HG03432 (cell line): ENCODE results near the gene WDR27.
"Not testable (repeated sequence)": the region's sequence is repeated elsewhere in the genome, so short reads cannot be mapped to it uniquely, and the experiment has no call there.

ENCODE experiments used
- ATAC-seq: cut with Tn5 transposase; IDR thresholded peaks from one replicate; pipeline ENCODE4 v1.9.1; 2021; ENCODE audit warnings: mild to moderate bottlenecking, moderate library complexity; ENCODE audit not compliant: unreplicated experiment

Gene WDR27

DNA sequence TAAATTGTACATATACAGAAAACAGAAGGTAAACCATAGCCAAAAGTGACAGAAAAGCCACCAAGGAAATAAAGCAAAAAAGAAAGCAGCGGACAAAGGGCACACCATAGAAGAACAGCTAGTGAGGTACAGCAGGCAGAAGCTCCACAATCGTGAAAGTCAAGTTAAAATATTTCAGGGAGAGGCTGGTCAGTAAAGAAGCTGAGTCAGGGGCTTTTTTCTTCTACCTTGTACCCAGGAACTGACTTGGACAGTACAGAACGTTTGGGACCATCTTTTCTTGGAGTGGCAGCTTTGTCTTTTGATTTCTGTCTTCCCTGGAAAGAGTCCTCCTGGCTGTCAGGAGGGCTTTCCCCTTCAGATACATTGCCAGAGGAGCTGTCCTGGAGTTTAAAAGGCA, 8.2 kb upstream of the WDR27 start:
- no peak for ATAC-seq

DNA sequence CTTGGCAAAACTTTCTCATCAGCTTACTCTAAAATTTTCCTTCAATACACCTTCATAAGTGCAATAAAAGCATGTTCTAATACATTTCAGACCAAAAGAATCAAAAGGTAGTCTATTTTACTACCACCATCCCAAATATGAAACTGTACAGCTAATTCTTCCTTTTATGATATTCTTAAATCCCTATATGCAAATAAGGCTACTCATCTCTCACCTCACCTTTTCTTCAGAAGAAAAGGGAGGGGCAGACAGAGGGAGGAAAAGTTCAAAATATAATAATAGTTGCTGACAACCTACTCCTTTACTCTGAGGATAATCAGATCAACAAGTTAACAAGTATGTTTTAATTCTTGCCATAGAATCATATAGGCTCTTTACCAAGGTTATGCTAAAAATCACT, 7.5 kb upstream of the WDR27 start:
- peak; percentile 64 for ATAC-seq

DNA sequence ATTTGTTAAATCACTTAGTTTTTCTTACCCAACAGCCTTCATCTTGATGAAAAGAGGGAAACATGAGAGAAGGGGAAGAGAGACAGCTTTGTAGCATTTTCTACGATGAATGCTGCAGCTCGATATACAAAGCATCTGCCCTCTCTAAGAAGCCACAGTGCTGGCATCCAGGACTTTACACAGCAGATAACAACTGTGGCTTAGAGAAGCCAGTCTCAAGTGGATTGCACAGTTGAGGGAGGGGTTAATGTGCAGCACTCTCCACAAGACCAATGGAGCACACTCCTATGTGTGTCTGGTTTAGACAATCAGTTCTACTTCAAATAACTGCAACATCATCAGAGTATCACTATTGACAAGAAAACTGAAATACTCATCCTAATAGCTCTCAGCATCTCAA, 5.9 kb upstream of the WDR27 start:
- no peak for ATAC-seq

DNA sequence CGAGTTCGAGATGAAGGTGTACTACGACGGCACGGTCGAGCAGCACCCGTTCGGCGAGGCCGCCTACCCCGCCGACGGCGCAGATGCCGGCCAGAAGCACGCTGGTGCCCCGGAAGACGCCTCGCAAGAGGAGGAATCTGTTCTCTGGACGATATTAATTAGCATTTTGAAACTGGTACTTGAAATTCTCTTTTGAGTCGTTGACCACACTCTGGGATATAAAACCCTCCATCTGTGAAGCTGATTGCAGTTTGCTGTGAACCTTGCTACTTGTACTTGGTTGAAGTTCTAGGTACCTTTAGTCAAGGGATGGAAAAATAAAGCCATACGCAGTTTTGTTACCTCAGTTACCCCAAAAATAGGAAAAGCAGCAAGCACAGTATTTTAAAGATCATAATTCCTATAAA, 1.0 kb upstream of the WDR27 start:
- ATAC-seq: peak; percentile 6

DNA sequence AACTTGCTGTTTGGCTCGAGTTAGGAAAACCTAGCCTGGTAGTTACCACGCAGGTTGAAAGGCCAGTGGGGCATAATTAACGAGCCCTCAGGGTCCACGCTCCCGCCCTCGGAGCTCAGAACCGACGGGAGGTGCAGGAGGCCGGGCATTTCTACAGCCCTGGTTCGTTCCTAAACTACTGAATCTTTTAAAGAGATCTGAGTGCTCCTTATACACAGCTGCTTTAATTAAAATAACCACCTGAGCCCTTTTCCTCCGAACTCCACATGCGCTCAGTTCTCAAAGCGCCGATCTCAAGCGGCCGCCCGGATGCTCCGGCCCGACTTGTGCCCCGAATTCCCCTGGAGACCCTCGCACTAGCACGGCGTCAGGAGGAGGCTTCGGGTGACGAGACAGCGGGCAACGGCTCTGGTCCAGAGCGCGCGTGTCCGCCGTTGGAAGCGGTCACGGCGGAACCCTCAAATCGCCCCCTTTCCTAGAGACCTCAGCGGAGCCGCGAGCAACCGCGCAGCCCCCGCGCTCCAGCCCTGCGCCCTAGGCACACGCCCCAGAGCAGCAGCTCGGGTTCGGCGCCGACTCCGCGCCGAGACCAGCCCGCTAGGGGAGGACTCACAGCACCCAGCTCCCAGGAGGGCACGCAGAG, 397 bp downstream of the WDR27 start:
- peak; percentile 15 for ATAC-seq

DNA sequence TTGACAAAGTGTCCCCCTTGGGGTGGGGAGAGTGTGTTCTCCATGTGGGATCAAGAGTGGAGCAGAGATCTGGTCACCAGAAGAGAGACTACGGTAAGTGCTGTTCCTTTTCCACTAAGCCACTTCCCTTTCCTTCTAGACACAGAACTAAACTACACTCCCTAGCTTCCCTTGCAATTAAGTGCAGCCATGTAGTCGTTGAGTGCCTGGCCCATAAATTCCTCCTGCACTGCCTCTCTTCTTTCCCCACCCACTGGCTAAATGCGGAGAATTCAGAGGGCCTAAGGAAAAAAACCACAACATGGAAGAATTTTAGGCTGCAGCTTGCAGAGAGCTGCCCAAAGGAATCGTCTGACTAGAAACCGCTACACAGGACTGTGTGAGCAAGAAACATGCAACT, 1.5 kb downstream of the WDR27 start:
- ATAC-seq: no peak

DNA sequence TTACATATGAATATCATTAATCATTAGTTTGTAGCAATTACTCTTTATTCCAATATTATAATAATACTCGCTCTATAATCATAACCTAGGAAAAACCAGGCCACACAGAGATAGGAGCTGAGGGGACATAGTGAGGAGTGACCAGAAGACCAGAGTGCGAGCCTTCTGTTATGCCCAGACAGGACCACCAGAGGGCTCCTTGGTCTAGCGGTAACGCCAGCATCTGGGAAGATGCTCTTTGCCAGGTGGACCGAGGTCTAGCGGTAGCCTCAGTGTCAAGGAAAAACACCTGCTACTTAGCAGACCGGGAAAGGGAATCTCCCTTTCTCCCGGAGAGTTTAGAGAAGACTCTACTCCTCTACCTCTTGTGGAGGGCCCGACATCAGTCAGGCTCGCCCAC, 4.7 kb downstream of the WDR27 start:
- ATAC-seq: not testable (repeated sequence)

DNA sequence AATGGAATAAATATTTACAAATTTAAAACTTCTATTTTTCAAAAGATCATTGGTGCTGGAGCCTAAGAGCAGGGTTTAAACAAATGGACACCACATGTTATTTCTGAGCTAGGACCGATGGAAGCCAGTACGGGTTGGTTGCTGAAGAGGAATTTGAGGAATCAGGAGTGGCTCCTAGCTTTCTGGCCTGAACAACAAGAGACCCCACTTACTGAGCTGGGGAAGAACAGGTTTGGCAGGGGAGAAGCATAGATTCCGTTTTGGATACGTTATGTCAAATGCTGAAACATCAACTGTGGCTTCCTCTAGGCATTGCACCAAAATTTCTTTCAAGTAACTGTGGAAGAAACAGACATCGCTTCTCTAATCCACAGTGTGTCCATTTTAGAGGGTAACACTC, 6.7 kb downstream of the WDR27 start:
- ATAC-seq: no peak

DNA sequence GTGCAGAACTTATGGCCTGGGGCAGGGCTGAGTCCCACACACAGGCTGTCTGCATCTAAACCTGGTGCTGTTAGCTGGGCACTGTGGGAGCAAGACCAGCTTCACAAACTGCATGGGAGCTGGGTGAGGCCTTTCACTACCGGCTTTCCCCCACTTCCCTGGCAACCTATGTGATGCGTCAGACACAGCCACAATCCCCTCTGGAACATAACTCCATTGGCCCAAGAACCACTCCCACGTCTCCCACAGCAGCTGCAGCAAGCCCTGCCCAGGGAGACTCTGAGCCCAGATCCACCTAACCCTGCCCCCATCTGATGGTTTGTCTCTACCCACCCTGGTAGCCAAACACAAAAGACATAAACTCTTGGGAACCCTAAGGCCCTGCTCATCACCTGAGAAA, 9.3 kb downstream of the WDR27 start:
- no peak for ATAC-seq

DNA sequence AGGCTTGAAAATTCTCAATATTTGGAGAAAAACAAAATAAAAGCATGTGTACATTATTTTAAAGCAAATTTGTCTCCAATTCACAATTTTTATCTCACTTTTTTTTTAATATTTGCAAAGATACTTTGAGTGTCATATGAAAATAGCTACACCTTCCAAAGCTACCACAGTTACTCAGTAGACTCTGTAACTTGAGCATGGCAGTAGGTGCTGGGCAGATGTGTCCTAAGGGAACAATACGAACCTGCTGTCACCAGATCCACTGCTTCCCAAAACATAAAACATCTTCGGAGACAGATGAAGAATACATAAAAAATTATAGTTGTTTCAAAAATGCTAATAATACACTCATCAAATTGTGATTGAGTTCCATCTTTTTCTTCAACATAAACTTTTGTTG, 10.6 kb downstream of the WDR27 start:
- no peak for ATAC-seq

DNA sequence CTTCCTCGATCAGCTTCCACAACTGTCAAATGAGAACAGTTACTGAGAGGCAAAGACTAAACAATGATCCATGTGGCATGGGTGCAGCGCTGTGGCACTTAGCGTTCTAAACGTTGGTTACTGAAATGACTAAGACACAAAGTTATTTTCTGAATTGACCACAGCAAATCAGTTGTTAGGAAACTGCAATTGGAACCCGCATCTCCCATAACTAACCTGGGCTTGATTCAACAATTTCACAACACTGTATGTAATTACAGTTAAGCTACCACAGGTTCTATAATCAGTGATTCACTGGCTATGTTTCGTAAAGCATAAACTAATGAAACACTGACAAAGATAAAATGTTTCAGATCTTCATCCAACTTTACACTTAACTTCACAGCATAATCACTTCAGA, 12.5 kb downstream of the WDR27 start:
- ATAC-seq: no peak

DNA sequence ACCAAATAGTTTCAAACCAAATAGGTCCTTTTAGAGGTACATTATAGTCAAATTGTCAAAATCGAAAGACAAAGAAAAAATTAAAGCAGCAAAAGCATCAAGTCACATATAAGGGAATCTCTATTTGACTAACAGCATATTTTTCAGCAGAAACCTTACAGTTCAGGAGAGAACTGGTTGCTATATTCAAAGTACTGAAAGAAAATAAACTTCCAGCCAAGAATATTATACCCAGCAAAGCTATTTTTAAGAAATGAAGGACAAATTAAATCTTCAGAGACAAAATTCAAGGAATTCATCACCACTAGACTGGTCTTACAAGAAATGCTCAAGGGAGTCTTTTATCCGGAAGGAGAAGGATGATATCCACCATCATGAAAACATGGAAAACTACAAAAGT, 16.0 kb downstream of the WDR27 start:
- ATAC-seq: no peak

DNA sequence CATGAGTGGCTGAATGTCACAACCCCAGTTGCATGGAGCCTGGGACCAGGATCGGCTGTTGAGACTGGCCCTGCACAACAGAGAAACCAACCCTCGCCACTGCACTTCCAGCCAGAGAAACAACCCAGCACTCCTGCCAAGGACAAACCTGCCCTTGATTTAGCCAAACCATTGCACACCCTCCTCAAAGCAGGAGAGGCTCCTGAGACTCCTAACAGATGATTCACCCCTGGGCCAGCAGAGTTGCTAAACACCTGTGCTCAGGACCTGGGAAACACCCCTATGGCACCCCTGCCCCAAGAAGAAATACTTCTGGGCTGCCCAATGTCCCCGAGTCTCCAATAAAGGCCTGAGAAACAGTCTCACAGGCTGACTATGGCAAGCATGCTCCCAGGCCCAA, 17.8 kb downstream of the WDR27 start:
- ATAC-seq: no peak

DNA sequence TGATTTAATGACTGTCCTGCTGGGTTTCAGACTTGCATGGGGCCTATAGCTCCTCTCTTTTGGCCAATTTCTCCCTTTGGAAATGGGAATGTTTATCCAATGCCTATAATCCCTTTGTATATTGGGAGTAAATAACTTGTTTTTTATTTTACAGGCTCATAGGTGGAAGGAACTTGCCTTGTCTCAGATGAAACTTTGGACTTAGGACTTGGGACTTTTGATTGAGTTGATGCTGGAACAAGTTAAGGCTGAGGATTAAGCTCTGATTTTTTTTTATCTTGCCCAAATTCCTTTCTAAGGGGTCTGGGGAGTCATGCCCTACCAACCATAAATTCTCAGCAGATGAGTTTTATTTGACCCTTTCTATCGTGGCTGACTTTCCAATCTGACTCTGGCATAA, 23.5 kb downstream of the WDR27 start:
- no peak for ATAC-seq

DNA sequence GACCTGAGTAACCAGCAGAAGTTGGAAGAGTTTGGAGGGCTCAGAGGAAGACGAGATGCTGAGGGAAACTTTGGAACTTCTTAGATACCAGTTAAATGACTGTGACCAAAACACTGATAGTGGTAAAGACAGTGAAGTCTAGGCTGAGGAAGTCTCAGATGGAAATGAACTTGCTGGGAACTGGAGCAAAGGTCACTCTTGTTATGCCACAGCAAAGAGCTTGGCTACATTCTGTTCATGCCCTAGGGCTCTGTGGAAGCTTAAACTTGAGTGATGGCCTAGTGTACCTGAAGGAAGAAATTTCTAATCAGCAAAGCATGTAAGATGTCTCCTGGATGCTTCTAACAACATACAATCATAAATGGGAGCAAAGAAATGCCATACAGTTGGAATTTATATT, 24.7 kb downstream of the WDR27 start:
- no peak for ATAC-seq

DNA sequence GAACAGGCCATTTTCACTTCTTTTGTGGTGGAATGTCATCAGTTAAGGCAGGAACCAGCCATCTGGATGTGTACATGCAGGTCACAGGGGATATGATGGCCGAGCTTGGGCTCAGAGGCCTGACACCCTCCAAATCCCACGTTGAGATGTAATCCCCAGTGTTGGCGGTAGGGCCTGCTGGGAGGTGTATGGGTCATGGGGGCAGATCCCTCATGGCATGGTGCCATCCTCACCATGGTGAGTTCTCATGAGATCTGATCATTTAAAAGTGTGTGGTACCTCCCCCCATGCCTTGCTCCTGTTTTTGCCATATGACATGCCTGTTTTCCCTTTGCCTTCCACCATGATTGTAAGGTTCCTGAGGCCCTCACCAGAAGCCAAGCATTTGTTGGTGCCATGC, 26.8 kb downstream of the WDR27 start:
- no peak for ATAC-seq

DNA sequence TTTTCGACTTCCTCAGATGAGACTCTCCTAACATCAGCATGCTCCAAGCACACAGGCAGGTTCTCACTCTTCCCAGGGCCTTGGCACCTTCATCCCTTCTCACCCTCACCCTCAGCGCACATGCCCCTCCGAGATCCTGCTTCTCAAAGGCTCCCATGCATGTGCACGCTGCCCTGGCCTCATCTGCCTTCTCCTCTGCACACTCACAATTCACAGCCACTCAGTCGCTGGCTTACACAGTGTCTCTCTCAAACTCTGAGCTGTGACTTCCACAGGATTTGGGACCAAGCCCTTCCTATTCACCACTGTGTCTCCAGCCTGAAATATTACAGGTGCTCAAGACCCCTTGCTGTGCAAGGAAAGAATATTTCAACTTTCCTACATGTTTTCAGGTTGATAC, 30.3 kb downstream of the WDR27 start:
- ATAC-seq: no peak

DNA sequence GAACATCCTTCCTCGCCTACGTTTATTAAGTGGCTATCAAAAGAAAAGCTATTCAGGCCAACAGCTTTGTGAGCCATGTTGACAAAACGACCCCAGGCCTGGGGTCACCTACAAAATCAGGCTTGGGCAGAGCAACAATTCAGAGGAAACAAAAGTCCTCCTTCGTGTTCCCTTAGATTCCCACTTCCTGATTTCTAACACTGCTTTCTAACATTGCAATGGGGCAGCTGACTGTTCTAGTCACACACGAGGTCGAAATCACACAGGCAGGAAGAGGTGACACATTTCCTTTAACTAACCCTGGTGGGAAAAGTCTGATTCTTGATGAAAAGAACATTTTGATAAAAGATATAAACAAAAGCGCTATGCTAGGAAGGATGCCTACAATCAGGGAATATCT, 31.9 kb downstream of the WDR27 start:
- no peak for ATAC-seq

DNA sequence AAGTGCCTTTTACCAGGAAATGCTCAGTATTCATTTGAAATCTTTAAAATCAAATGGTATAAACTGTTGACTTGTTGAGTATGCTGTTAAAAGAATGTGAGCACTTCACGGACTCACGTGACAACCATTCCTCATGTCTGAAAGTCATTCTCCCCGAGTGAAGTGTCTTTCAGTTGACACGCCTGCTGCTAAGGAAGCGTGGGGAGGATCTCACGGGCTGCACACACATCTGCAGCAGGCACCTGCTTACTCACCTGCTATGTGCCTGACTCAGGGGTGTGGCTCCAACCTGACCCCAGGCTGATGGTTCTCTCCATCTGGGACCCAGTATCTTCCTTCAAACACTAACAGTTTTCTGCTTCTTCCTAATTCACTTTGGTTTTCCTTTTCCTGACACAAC, 32.7 kb downstream of the WDR27 start:
- ATAC-seq: no peak

DNA sequence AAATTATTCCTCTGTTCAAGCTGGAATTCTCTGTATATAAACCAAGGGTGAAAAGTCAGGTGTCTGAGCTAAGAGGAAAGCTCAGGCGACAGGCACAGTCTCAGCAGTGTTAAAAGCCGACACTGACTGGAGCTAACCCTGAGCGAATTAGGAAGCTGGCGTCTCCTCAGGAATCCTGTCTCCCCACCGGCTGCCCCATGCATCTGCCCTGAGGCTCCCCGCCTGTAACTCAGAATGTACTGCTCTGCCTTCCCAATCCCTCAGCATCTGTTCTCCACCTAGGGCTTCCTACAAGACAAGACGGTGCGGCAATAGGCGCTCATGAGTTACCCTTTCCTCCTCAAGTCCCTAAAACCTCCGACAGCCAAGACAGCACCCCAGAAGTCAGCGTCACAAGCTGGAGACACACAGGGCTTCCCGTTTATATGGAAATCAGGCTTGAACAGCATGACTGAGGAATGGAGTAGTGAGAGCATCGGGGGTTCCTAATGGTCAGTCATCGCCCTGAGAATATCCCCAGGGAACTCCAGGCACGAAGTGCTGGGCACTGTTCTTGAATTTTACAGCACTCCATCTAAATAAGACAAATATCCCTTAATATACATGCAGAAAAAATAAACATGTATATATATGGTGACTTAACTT, 33.5 kb downstream of the WDR27 start:
- no peak for ATAC-seq

DNA sequence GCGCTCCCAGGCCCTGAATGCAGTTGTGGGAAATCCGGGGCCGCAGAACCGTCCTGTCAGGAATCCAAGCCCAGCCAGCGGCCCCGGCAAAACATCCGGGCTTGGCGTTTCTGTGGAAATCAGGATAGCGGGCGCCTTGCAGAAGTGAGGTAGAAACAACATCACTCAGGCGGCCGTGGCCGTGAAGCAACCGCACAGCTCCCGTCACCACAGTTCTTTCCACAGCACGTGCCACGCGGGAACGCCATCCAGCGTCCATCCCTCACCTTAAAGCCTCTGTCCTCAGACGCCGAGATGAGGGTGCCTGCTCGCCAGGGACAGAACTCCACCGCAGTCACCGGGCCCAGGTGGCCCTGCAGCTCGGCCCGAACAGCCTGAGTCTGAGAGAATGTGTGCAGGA, 34.1 kb downstream of the WDR27 start:
- ATAC-seq: no peak

DNA sequence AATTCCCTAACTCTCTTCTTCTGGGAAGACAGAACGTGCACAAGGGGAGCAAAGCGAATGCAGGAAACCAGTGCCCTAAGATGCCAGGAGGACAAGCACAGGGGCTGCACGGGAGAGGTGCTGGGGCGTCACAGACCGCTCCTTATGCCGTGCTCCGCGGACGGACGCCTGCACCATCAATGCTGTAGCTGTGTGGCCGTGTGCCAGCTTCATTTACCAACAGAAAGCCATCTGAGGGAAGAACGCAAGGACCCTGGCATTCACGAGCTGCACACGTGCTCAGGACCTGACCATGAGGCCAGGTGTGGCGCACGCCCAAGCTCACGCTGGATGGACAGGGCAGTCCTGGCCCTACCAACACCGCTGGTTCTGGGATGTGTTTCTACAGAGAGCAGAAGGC, 35.4 kb downstream of the WDR27 start:
- no peak for ATAC-seq

DNA sequence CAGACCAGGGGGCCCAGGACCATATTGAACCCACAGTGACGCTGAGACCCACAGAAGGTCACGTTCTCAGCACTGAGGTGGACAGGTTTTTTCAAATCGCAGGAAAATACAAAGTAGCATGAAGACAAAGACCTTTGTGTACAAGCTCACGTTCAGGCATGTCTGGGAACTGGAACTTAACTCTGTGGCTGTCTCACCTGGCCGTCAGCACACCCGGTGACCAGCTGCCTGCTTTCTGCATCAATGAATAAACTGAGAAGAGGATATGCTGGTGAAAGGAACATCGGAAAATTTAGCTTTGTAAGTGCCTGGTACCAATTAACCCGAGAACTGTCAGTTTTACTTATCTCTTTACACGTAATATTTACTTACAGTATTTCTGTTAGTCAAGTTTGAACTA, 36.5 kb downstream of the WDR27 start:
- ATAC-seq: no peak
